A549 (cell line): ENCODE data around the gene DLX6. TPM values are rescaled to one million over a fixed set of nuclear protein-coding genes. Genes with fewer than 3 reads are reported as not detected.

Source experiments
- ATAC-seq, 2 experiments: fragments of 200-7000 bp in 1 of 2; fragments of >200 bp in 1 of 2; cut with Nextera tagmentation in 1 of 2; cut with Tn5 transposase in 1 of 2; 3 replicates each; pipeline versions ENCODE4 v1.8.0 to v1.9.1; 2018 to 2020; ENCODE audit warnings: mild to moderate bottlenecking in 1 of 2, moderate library complexity in 1 of 2
- CTCF ChIA-PET: fragments of 300-600 bp; sonication (Branson Sonifier 250); formaldehyde crosslinking; extraction: SDS; loops from one replicate; lab custom pipeline; 2021; ENCODE audit warnings: antibody characterized with exemption, inconsistent platforms; lab: Yijun Ruan, JAX
- POLR2A ChIA-PET: fragments of 350-600 bp; formaldehyde crosslinking; extraction: SDS; loops from one replicate; lab custom pipeline; 2021; ENCODE audit warnings: antibody characterized with exemption, inconsistent platforms; lab: Yijun Ruan, JAX
- DNase-seq, 2 experiments: peaks; one replicate each; pipeline versions ENCODE4 v3.0.0 to v3.0.0-alpha.2; 2011 to 2016; ENCODE audit warnings: low read depth in 1 of 2, low spot score in 1 of 2
- FAIRE-seq: peaks from 2 replicates; lab custom pipeline; 2011; peaks lifted over from hg19 to GRCh38; lab: Jason Lieb, UNC
- H3K27ac ChIP-seq, 2 experiments: fragments of >200 bp; sonication (Bioruptor Twin); formaldehyde crosslinking; 3 replicates each; pipeline ENCODE4 v1.5.1; 2016 to 2017
- H3K4me1 ChIP-seq: fragments of >200 bp; sonication (Bioruptor Twin); formaldehyde crosslinking; 3 replicates; pipeline ENCODE4 v1.6.1; 2016
- H3K4me2 ChIP-seq: fragments of >200 bp; sonication (Bioruptor Twin); formaldehyde crosslinking; 3 replicates; pipeline ENCODE4 v1.6.1; 2016
- H3K4me3 ChIP-seq: fragments of >200 bp; sonication (Bioruptor Twin); formaldehyde crosslinking; 3 replicates; pipeline ENCODE4 v1.5.1; 2016
- H3K9me3 ChIP-seq: fragments of >200 bp; sonication (Bioruptor Twin); formaldehyde crosslinking; 3 replicates; pipeline ENCODE4 v1.6.1; 2016
- CBX8 ChIP-seq: fragments of 200-600 bp; sonication (generic); IDR thresholded peaks from 2 replicates; pipeline ENCODE4 v1.6.1; 2016
- FOSL2 ChIP-seq, 2 experiments: fragments of 450-650 bp in 1 of 2; fragments of >200 bp in 1 of 2; sonication (Bioruptor Twin) in 1 of 2; formaldehyde crosslinking; IDR thresholded peaks; 2 replicates each; pipeline versions ENCODE4 v1.5.0 to v1.6.1; 2016 to 2020; ENCODE audit warnings: mild to moderate bottlenecking in 1 of 2, moderate library complexity in 1 of 2
- FOXS1 ChIP-seq: fragments of 250-450 bp; sonication (Bioruptor Pico); IDR thresholded peaks from 2 replicates; pipeline ENCODE4 v1.5.0; 2020; ENCODE audit warnings: mild to moderate bottlenecking, moderate library complexity
- GATA3 ChIP-seq: IDR thresholded peaks from 2 replicates; pipeline ENCODE4 v1.6.1; 2012; ENCODE audit warnings: borderline replicate concordance
- HES2 ChIP-seq: fragments of >200 bp; sonication (Bioruptor Twin); formaldehyde crosslinking; IDR thresholded peaks from 2 replicates; pipeline ENCODE4 v1.6.1; 2016
- HEYL ChIP-seq: fragments of 250-450 bp; sonication (Bioruptor Pico); IDR thresholded peaks from 2 replicates; pipeline ENCODE4 v1.8.0; 2021; ENCODE audit warnings: mild to moderate bottlenecking, moderate library complexity
- HOXA7 ChIP-seq: fragments of 250-450 bp; sonication (Bioruptor Pico); IDR thresholded peaks from 2 replicates; pipeline ENCODE4 v1.5.0; 2020; ENCODE audit warnings: mild to moderate bottlenecking, moderate library complexity
- HOXB5 ChIP-seq: fragments of 250-450 bp; sonication (Bioruptor Pico); IDR thresholded peaks from 2 replicates; pipeline ENCODE4 v1.5.0; 2020; ENCODE audit warnings: mild to moderate bottlenecking, moderate library complexity
- MAFK ChIP-seq: fragments of 450-650 bp; IDR thresholded peaks from 2 replicates; pipeline ENCODE4 v1.6.1; 2014; ENCODE audit not compliant: partially characterized antibody
- MAX ChIP-seq: IDR thresholded peaks from 2 replicates; pipeline ENCODE4 v1.6.1; 2012
- MYC ChIP-seq: IDR thresholded peaks from 2 replicates; pipeline ENCODE4 v1.6.1; 2012; ENCODE audit warnings: mild to moderate bottlenecking, inconsistent platforms, low read length, improper control_type of control experiment, borderline replicate concordance
- NFE2L2 ChIP-seq: fragments of 150-350 bp; conservative IDR thresholded peaks from 2 replicates; pipeline ENCODE4 v1.6.1; 2014; ENCODE audit warnings: low read length
- NPAS2 ChIP-seq: fragments of 250-450 bp; sonication (Bioruptor Pico); IDR thresholded peaks from 2 replicates; pipeline ENCODE4 v1.8.0; 2022; ENCODE audit warnings: mild to moderate bottlenecking, moderate library complexity, borderline replicate concordance
- NR3C1 ChIP-seq: fragments of >200 bp; sonication (Bioruptor Twin); formaldehyde crosslinking; IDR thresholded peaks from 3 replicates; pipeline ENCODE4 v1.6.1; 2017
- RAD21 ChIP-seq, 2 experiments: fragments of >200 bp in 1 of 2; sonication (Bioruptor Twin) in 1 of 2; formaldehyde crosslinking in 1 of 2; IDR thresholded peaks in 1 of 2; conservative IDR thresholded peaks in 1 of 2; 2 replicates in 1 of 2; 3 replicates in 1 of 2; pipeline ENCODE4 v1.6.1; 2012 to 2018; ENCODE audit warnings: inconsistent platforms in 1 of 2
- ZC3H11A ChIP-seq: fragments of 450-650 bp; IDR thresholded peaks from 2 replicates; pipeline ENCODE4 v1.6.1; 2014; ENCODE audit warnings: antibody characterized with exemption, mild to moderate bottlenecking
- ZSCAN20 ChIP-seq: fragments of 250-450 bp; sonication (Bioruptor Pico); IDR thresholded peaks from 2 replicates; pipeline ENCODE4 v1.8.0; 2022; ENCODE audit warnings: mild to moderate bottlenecking, moderate library complexity
- WGBS: methylation state at CpG from one replicate; pipeline ENCODE4 v1.1.6; 2017; ENCODE audit errors: missing lambda C conversion rate; 5-methylcytosine and 5-hydroxymethylcytosine counted together
- polyA plus RNA-seq, 4 experiments: library from polyadenylated mRNA; depleted of rRNA in 3 of 4; stranded (reverse); fragments of >200 nt; fragmentation: RNase III in 1 of 4; extraction: RNeasy Plus Mini Kit Qiagen cat#74134 plus additional on column Dnase treatment in 1 of 4; gene quantifications; 2 replicates in 3 of 4; 3 replicates in 1 of 4; pipeline ENCODE4 v1.2.3, GENCODE V29; 2011 to 2017
- TF ChIP-seq, protein P1 (sequence below): IDR thresholded peaks from 2 replicates; pipeline ENCODE4 v1.6.1; 2012
- TF ChIP-seq, protein P2 (sequence below): fragments of 250-450 bp; sonication (Bioruptor Pico); IDR thresholded peaks from 2 replicates; pipeline ENCODE4 v1.5.0; 2021; ENCODE audit warnings: mild to moderate bottlenecking, moderate library complexity, borderline replicate concordance
- TF ChIP-seq, protein P3 (sequence below): fragments of 450-650 bp; IDR thresholded peaks from 2 replicates; pipeline ENCODE4 v1.6.1; 2014; ENCODE audit warnings: antibody characterized with exemption
- TF ChIP-seq, protein P4 (sequence below): fragments of 250-450 bp; sonication (Bioruptor Pico); IDR thresholded peaks from 2 replicates; pipeline ENCODE4 v1.5.0; 2020; ENCODE audit warnings: low read depth, mild to moderate bottlenecking, moderate library complexity

Gene DLX6
- polyA plus RNA-seq, 2 of the 4 experiments (the other 2 are of a cell fraction) = not detected

DNA sequence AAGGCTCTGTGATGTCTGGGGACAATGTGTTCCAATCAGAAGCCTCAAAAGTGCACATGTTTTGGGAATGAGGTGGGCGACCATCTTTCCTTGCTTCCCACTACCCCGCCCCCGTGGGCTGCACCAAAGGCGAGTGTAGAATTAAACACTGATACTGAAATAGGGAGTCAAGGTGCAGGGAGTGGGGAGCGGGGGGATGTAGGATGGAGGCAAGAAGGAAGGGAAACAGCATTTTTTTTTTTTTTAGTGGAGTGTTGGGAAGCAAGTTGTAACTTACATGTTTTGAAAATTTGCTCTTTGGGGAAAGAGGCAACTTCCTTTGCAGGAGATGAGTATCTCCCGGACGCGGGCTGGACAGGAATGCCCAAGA, 19.8 kb downstream of the DLX6 start:
- Histone ChIP-seq H3K27ac (no peak overlapping the region), H3K4me1 (peaks cover 5% of the 10 kb centered on the region; the same call in 1 of the 3 replicates), H3K4me2 (peak overlapping the region; percentile 84; the same call in 2 of the 3 replicates), H3K4me3 (no peak overlapping the region), H3K9me3 (no peaks in the 10 kb centered on the region)
- ChIA-PET POLR2A (no interaction called here), CTCF (interaction anchor here (3.2 to 3.9 kb wide), 2 partner anchors 949 to 1108 kb away, joined by 30 to 51 read pairs; no protein-coding TSS in a partner anchor)
- TF ChIP-seq HEYL (CRISPR knock-in tag) (no peak), CBX8 (no peak), NR3C1 (no peak), ZSCAN20 (CRISPR knock-in tag) (no peak), FOXS1 (CRISPR knock-in tag) (no peak), HES2 (no peak), GATA3 (no peak)
- ATAC-seq (no peak), DNase-seq (no peak), FAIRE-seq (no peak)
- WGBS = 30% methylated on average over 8 of the region's 8 CpGs

DNA sequence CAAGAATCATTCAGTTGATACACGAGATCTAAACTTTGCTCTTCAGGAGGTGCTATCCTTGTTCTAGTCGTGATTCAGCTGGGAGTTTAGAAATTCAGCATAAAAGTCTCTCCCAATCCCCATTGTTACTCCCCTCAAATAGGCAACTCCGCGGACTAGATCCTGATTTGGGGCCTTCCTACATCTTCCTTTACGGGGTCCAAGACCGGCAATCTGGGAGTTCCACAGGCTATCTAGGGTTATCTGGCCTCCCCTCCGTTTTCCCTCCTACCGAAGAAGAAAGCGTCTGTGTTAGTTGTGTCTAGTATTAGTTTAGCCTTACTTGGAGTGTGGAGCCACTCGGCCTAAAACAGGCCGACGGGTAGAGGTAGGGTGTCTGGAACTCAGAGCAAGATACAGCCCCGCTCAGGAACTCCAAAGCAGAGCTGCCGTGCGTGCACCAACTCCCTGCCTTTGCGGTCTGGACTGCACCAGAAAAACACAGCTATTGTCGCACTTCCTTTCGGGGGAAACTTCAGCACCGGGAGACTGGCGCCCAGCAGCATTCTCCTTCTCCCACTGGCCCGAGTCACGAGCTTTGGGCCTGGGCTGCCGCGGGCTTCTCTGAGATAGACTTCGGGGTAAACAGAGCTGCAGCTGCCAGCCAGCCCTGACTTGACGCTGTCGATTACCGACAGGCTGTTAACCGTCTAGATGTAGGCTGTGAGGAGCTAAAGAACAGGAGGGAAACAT, 20.8 kb downstream of the DLX6 start:
- Histone ChIP-seq H3K4me1 (peaks cover 5% of the 10 kb centered on the region; the same call in 1 of the 3 replicates), H3K4me2 (no peak overlapping the region), H3K9me3 (no peaks in the 10 kb centered on the region), H3K4me3 (no peak overlapping the region), H3K27ac (no peak overlapping the region)
- TF ChIP-seq HEYL (CRISPR knock-in tag) = no peak
- TF ChIP-seq RAD21 (conservative IDR thresholded peaks at IDR 0.05 in 1 of 2, IDR thresholded peaks at IDR 0.05 in 1 of 2) = no peak
- no peak for TF ChIP-seq CBX8
- no peak for TF ChIP-seq FOSL2 (IDR thresholded peaks at IDR 0.05)
- TF ChIP-seq FOSL2 (CRISPR knock-in tag; IDR thresholded peaks at IDR 0.05) = no peak
- TF ChIP-seq GATA3 = no peak
- TF ChIP-seq, protein P1, sequence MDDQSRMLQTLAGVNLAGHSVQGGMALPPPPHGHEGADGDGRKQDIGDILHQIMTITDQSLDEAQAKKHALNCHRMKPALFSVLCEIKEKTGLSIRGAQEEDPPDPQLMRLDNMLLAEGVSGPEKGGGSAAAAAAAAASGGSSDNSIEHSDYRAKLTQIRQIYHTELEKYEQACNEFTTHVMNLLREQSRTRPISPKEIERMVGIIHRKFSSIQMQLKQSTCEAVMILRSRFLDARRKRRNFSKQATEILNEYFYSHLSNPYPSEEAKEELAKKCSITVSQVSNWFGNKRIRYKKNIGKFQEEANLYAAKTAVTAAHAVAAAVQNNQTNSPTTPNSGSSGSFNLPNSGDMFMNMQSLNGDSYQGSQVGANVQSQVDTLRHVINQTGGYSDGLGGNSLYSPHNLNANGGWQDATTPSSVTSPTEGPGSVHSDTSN = no peak
- TF ChIP-seq NFE2L2 = no peak
- no peak for TF ChIP-seq MAFK
- TF ChIP-seq HOXA7 (CRISPR knock-in tag) = no peak
- TF ChIP-seq ZC3H11A = no peak
- TF ChIP-seq, protein P2, sequence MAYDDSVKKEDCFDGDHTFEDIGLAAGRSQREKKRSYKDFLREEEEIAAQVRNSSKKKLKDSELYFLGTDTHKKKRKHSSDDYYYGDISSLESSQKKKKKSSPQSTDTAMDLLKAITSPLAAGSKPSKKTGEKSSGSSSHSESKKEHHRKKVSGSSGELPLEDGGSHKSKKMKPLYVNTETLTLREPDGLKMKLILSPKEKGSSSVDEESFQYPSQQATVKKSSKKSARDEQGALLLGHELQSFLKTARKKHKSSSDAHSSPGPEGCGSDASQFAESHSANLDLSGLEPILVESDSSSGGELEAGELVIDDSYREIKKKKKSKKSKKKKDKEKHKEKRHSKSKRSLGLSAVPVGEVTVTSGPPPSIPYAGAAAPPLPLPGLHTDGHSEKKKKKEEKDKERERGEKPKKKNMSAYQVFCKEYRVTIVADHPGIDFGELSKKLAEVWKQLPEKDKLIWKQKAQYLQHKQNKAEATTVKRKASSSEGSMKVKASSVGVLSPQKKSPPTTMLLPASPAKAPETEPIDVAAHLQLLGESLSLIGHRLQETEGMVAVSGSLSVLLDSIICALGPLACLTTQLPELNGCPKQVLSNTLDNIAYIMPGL (CRISPR knock-in tag) = no peak
- no peak for TF ChIP-seq MAX
- no peak for TF ChIP-seq MYC
- TF ChIP-seq HOXB5 = no peak
- TF ChIP-seq, protein P3, sequence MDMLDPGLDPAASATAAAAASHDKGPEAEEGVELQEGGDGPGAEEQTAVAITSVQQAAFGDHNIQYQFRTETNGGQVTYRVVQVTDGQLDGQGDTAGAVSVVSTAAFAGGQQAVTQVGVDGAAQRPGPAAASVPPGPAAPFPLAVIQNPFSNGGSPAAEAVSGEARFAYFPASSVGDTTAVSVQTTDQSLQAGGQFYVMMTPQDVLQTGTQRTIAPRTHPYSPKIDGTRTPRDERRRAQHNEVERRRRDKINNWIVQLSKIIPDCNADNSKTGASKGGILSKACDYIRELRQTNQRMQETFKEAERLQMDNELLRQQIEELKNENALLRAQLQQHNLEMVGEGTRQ = no peak
- no peak for TF ChIP-seq NPAS2
- TF ChIP-seq, protein P4, sequence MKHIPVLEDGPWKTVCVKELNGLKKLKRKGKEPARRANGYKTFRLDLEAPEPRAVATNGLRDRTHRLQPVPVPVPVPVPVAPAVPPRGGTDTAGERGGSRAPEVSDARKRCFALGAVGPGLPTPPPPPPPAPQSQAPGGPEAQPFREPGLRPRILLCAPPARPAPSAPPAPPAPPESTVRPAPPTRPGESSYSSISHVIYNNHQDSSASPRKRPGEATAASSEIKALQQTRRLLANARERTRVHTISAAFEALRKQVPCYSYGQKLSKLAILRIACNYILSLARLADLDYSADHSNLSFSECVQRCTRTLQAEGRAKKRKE = no peak
- 70% methylated on average over 25 of the region's 29 CpGs for WGBS
- CTCF ChIA-PET = interaction anchor here (1.7 to 3.9 kb wide), 6 partner anchors 10 to 1300 kb away, joined by 4 to 51 read pairs (median 6); no protein-coding TSS in a partner anchor
- POLR2A ChIA-PET = no interaction called here
- no peak for ATAC-seq
- DNase-seq = no peak
- FAIRE-seq = no peak
